BLaER1 treated with 17β-estradiol and CSF1 and Interleukin-3, amounts not matched to agents 10 nM and 100 nM (cell line): ENCODE results near the gene MEIG1.
"Not testable (repeated sequence)": the region's sequence is repeated elsewhere in the genome, so short reads cannot be mapped to it uniquely, and the experiment has no call there.

ENCODE experiments used
- H3K27ac ChIP-seq, 11 experiments: shearing (Covaris generic); formaldehyde crosslinking; 2 replicates each; pipeline ENCODE4 v1.8.1; 2022
- H3K27me3 ChIP-seq, 11 experiments: shearing (Covaris generic); formaldehyde crosslinking; 2 replicates each; pipeline ENCODE4 v1.8.1; 2022
- H3K36me3 ChIP-seq, 11 experiments: shearing (Covaris generic); formaldehyde crosslinking; 2 replicates each; pipeline ENCODE4 v1.8.1; 2022
- H3K4me1 ChIP-seq, 10 experiments: shearing (Covaris generic); formaldehyde crosslinking; 2 replicates each; pipeline ENCODE4 v1.8.1; 2022
- H3K4me2 ChIP-seq, 11 experiments: shearing (Covaris generic); formaldehyde crosslinking; 2 replicates each; pipeline ENCODE4 v1.8.1; 2022
- H3K4me3 ChIP-seq, 10 experiments: shearing (Covaris generic); formaldehyde crosslinking; 2 replicates each; pipeline ENCODE4 v1.8.1; 2022
- H3K9ac ChIP-seq, 11 experiments: shearing (Covaris generic); formaldehyde crosslinking; 2 replicates each; pipeline ENCODE4 v1.8.1; 2022
- H3K9me3 ChIP-seq, 11 experiments: shearing (Covaris generic); formaldehyde crosslinking; replicated peaks in 1 of 11; 2 replicates each; pipeline ENCODE4 v1.8.1; 2022
- H4K20me1 ChIP-seq, 11 experiments: shearing (Covaris generic); formaldehyde crosslinking; 2 replicates each; pipeline ENCODE4 v1.8.1; 2022
- Cebpa-rat ChIP-seq, 11 experiments: shearing (Covaris generic); IDR thresholded peaks; 2 replicates each; pipeline ENCODE4 v1.8.1; 2022

Gene MEIG1

DNA sequence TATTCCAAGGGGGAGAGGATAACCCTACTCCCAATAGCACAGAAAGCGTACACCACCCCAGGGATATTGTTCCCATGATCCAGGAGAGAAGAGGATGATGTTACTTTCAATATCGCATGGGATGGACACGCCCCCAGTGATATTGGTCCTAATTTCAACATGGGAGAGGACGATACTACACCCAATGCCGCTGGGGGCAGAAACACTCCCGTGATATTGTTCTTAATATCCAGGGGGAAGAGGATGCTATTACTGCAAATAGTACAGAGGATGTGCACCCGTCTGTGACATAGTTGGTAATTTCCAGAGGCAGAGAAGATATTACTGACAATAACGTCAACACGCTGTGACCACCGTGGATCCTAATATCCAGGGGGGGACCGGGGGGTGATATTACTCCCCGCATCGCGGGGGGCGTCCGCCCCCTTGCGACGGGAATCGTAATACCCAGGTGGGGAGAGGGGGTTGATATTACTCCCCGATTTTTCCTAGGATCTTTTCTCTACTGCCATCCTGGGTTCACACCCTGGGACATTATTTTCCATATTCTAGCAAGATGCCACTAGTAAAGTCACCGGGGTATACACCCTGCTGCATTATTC is 16.6 kb downstream of the MEIG1 start:
- TF ChIP-seq Cebpa-rat (IDR thresholded peaks at IDR 0.05): no peak
- Histone ChIP-seq H3K27ac (no peak overlapping the region), H3K27me3 (no peaks in the 10 kb centered on the region), H3K4me2 (no peak overlapping the region), H3K4me3 (no peak overlapping the region), H3K9ac (no peak overlapping the region), H3K4me1 (no peaks in the 10 kb centered on the region), H3K36me3 (no peaks in the 10 kb centered on the region), H3K9me3 (peaks cover 27 to 37% (median 32%) of the 10 kb centered on the region in 11 experiments), H4K20me1 (no peaks in the 10 kb centered on the region)

DNA sequence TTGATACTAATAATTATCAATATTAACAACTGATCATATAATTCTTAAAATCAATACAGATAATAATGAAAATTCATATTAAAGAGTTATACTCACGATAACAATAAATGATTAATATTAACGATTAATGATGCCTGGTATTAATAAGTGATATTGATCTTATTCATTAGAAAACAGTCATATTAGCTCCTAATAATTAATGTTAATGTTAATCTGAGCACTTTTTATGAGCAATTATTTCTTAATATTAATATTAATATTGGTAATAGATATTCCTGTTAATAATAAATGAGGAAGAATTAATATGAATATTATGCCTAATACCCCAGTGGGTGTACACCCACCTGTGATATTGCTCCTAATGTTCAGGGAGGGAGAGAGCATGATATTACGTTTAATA is 23.6 kb downstream of the MEIG1 start:
- H3K4me3 ChIP-seq: no peak overlapping the region
- no peaks in the 10 kb centered on the region for H3K4me1 ChIP-seq
- TF ChIP-seq Cebpa-rat (IDR thresholded peaks at IDR 0.05): no peak
- no peaks in the 10 kb centered on the region for H4K20me1 ChIP-seq
- no peak overlapping the region for H3K27ac ChIP-seq
- no peaks in the 10 kb centered on the region for H3K36me3 ChIP-seq
- H3K4me2 ChIP-seq: no peak overlapping the region
- H3K9ac ChIP-seq: no peak overlapping the region
- no peaks in the 10 kb centered on the region for H3K27me3 ChIP-seq
- peaks cover 23 to 30% (median 29%) of the 10 kb centered on the region in 11 experiments for H3K9me3 ChIP-seq

DNA sequence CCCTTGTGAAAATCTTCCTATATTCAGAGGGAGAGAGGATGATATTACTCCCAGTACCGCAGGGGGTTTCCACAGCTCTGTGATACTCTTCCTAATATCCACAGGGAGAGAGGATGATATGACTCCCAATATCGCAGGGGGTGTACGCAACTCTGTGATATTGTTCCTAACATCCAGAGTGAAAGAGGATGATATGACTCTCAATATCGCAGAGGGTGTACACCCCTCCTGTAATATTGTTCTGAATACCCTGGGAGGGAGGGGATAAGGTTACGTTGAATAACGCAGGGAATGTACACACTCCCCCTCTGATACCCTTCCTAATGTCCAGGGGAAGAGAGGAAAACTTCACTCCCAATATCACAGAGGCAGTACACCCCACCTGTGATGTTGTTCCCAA is 30.4 kb downstream of the MEIG1 start:
- not testable (repeated sequence) for H3K4me1 ChIP-seq, H3K36me3 ChIP-seq, H4K20me1 ChIP-seq, H3K27me3 ChIP-seq, H3K4me3 ChIP-seq, H3K9me3 ChIP-seq, H3K9ac ChIP-seq, H3K4me2 ChIP-seq, H3K27ac ChIP-seq

DNA sequence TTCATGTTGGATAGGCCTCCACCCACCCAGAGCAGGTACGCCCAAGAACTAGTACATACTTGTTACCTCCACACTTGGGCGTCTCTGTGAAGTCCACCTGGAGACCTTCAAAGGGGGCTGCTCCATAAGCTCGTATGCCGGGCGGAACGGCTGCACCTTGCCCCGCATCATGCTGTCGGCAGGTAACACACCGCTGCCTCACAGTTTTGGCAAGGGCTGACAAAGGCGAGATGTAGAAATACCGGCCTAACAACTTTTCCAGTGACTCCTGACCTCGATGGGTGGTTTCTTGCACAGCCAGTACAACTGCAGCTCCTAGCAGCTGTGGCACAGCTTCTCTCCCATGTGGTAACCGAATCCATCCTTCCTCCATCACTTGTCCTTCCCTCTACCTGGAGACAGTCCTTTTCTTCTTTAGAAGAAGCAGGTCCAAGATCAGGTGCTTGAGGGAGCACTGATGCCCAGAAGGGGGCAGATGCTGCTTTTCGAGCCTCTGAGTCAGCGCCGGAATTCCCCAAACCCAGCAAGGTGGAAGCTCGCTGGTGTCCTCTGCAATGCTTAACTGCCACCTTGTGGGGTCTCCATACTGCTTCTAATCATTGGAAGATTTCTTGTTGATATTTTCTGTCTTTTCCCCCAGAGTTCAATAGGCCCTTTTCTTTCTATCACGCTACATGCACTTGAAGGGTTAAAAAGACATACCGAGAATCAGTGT is 32.0 kb downstream of the MEIG1 start:
- not testable (repeated sequence) for H3K27me3 ChIP-seq, H4K20me1 ChIP-seq, H3K9me3 ChIP-seq, H3K9ac ChIP-seq, H3K4me3 ChIP-seq, H3K4me2 ChIP-seq, H3K27ac ChIP-seq, H3K36me3 ChIP-seq, H3K4me1 ChIP-seq

DNA sequence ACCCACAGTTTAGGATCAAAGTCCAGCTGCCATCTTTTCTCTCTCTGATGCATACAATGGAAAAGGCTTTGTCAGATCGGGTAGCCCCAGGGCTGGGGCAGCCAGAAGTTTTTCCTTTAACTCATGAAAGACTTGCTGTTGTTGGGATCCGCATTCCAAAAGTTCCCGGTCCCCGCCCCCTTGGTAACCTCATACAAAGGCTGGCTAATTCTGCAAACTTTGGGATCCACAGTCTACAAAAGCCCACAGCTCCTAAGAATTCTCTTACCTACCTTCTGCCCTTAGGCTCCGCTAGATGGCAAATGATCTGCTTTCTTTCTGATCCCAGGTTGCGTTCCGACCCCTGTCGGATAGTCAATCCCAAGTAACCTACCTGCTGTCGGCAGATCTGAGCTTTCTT is 33.1 kb downstream of the MEIG1 start:
- H3K36me3 ChIP-seq, H3K9ac ChIP-seq, H3K27me3 ChIP-seq, H3K4me3 ChIP-seq, H3K4me2 ChIP-seq, H3K27ac ChIP-seq, H4K20me1 ChIP-seq, H3K4me1 ChIP-seq: not testable (repeated sequence)
- peaks cover 13 to 18% (median 16%) of the 10 kb centered on the region in 11 experiments for H3K9me3 ChIP-seq

DNA sequence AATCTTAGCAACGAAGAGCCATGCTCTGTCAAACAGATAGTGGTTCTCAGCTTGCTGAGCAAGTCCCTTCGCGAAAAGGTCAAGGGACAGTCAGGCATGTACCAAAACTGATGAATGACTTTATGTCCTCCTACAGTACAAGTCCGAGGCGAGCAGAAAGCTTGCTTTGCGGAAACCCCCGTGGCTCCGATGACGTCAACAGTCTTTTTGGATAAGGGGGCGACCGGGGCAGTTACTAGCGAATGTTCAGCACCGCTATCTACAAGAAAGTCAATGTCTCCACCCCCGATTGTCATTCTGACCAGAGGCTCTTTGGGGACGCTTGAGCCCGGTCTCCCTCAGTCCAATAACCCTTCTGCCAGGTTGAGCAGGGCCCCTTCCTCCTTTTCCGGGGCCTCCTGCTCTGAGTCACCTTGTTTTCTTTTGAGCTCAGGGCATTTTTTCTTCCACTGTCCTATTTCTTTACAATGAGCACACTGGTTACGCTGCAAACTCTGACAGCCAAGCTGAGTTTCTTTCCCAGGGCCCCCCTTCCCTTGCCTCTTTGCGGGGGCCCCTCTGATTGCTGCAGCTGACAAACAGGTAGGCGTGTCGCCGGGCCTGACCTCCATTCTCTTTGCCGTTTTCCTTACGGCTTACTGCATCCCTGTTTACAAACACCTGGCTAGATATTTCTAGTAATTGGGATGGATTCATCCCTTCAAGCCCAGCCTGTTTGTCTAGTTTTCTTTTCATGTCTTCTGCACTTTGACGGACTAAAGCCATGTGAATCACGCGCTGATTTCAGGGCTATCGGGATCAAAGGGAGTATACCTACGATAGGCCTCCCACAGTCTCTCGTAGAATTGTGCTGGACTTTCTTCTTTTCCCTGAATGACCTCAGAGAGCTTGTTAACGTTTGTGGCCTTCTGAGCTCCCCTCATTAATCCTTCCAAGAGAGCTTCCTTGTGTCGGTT is 34.6 kb downstream of the MEIG1 start:
- H3K9ac ChIP-seq, H3K36me3 ChIP-seq, H3K27me3 ChIP-seq, H3K27ac ChIP-seq, H4K20me1 ChIP-seq, H3K4me3 ChIP-seq, H3K4me1 ChIP-seq, H3K4me2 ChIP-seq: not testable (repeated sequence)
- H3K9me3 ChIP-seq: peaks cover 13 to 22% (median 16%) of the 10 kb centered on the region in 11 experiments

DNA sequence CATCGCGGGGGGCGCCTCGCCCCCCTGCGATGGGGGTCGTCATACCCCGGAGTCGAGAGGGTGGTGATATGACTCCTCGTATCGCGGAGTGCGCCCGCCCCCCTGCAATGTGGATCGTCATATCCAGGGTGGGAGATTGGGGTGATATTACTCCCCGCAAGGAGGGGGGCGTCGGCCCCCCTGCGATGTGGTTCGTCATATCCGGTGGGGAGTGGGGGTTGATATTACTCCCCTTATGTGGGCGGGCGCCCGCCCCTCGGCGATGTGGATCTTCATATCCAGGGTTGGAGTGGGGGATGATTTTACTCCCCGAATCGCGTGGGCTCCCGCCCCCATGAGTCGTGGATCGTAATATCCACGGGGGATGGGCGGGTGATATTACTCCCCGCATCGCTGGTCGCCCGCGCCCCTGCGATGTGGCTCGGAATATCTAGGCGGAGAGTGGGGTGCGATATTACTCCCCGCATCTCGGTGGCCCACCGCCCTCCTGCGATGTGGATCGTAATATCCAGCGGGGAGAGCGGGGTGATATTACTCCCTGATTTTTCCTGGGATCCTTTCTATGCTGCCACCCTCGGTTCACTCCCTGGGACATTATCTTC is 36.9 kb downstream of the MEIG1 start:
- Histone ChIP-seq H3K4me1 (no peaks in the 10 kb centered on the region), H3K27ac (no peak overlapping the region)

DNA sequence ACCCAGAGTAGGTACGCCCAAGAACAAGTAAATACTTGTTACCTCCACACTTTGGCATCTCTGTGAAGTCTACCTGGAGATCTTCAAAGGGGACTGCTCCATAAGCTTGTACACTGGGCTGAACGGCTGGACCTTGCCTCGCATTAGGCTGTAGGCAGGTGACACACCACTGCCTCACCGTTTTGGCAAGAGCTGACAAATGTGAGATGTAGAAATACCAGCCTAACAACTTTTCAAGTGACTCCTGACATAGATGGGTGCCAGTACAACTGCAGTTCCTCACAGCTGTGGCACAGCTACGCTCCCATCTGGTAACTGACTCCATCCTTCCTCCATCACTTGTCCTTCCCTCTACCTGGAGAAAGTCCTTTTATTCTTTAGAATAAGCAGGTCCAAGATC is 54.3 kb downstream of the MEIG1 start:
- not testable (repeated sequence) for H3K27me3 ChIP-seq, H3K9me3 ChIP-seq, H4K20me1 ChIP-seq, H3K4me2 ChIP-seq, H3K4me3 ChIP-seq, H3K9ac ChIP-seq, H3K27ac ChIP-seq, H3K36me3 ChIP-seq, H3K4me1 ChIP-seq

More for the DNA sequence above, 36.9 kb downstream of the MEIG1 start:
- TF ChIP-seq Cebpa-rat (IDR thresholded peaks at IDR 0.05): no peak
- Histone ChIP-seq H4K20me1 (no peaks in the 10 kb centered on the region), H3K36me3 (no peaks in the 10 kb centered on the region), H3K9me3 (peaks cover 13 to 22% (median 16%) of the 10 kb centered on the region in 11 experiments), H3K4me3 (no peak overlapping the region), H3K9ac (no peak overlapping the region), H3K27me3 (no peaks in the 10 kb centered on the region), H3K4me2 (no peak overlapping the region)

DNA sequence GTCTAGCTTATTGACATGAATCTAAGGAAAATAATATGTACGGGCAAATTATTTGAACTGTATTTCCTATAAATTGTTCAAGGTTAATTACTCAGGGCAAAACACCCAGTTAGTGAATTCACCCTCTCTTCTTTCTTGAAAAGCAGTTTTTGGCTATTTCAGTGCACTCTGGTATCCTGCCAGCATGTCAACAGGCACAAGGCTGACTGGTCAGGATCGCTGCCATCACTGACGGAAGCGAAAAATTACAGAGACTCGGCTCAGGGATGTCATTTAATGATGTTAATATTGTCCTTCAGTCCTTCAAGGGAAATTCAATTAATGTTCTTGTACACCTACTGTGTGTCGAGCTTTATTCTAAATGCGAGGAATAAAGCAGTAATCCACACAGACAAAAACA is 56.3 kb downstream of the MEIG1 start:
- Histone ChIP-seq H3K4me2 (no peak overlapping the region), H3K4me1 (peaks cover 0 to 1% (median 0%) of the 10 kb centered on the region in 10 experiments; a peak in 1 of 20 replicates), H4K20me1 (no peaks in the 10 kb centered on the region), H3K9me3 (no peaks in the 10 kb centered on the region), H3K36me3 (no peaks in the 10 kb centered on the region), H3K4me3 (no peak overlapping the region), H3K27me3 (no peaks in the 10 kb centered on the region), H3K27ac (no peak overlapping the region), H3K9ac (no peak overlapping the region)
- TF ChIP-seq Cebpa-rat (IDR thresholded peaks at IDR 0.05): no peak

DNA sequence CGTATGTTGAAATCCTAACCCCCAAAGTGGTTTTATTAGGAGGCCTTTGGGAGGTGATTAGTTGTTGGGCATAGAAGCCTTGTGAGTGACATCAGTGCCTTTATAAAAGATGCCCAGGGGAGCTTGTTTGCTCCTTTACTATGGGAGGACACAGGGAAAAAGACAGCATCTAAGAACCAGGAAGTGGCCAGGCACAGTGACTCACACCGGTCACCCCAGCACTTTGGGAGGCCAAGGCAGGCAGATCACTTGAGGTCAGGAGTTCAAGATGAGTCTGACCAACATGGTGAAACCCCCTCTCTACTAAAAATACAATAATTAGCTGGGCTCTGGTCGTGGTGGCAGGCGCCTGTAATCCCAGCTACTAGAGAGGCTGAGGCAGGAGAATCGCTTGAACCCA is 61.8 kb downstream of the MEIG1 start:
- H3K9ac ChIP-seq, H4K20me1 ChIP-seq, H3K9me3 ChIP-seq, H3K36me3 ChIP-seq, H3K27me3 ChIP-seq, H3K27ac ChIP-seq, H3K4me3 ChIP-seq: not testable (repeated sequence)
- H3K4me1 ChIP-seq: peaks cover 0 to 26% (median 2%) of the 10 kb centered on the region in 10 experiments; a peak in 8 of 20 replicates
- H3K4me2 ChIP-seq: peak overlapping the region in 3 of 11 experiments; percentile 14 to 37 (median 29); a peak in 3 of 22 replicates
